Pulmonary artery endothelial cell (primary cell): ENCODE results near the gene SORBS1. TPM values are rescaled to one million over a fixed set of nuclear protein-coding genes. Genes with fewer than 3 reads are reported as not detected.
A peak's percentile ranks its signal among the peaks of the same experiment; 100 is the strongest.

Source experiments
- DNase-seq: peaks from one replicate; pipeline ENCODE4 v3.0.0-alpha.2; 2011; ENCODE audit warnings: low read depth, low spot score
- total RNA-seq: library from RNA; depleted of rRNA; stranded (reverse); fragments of >200 nt; gene quantifications from 2 replicates; pipeline ENCODE4 v1.2.3, GENCODE V29; 2014

Gene SORBS1
- total RNA-seq, 1 donor from 2014 or later, result 0.26 TPM

GRCh38 chr10:95414844-95415485 lies 146.2 kb downstream of the SORBS1 start:
- DNase-seq, result no peak

- DNase-seq, result no peak
These were observed 146.9 kb downstream of the SORBS1 start for GRCh38 chr10:95414016-95414830.

- DNase-seq, result no peak
These were observed 147.6 kb downstream of the SORBS1 start for GRCh38 chr10:95413588-95413987.

- DNase-seq, result no peak
These were observed 149.5 kb downstream of the SORBS1 start for GRCh38 chr10:95411635-95412034.

GRCh38 chr10:95408983-95409873 lies 151.9 kb downstream of the SORBS1 start:
- DNase-seq, result no peak

GRCh38 chr10:95408148-95408960 lies 152.8 kb downstream of the SORBS1 start:
- DNase-seq, result no peak

- no peak for DNase-seq
These were observed 153.6 kb downstream of the SORBS1 start for GRCh38 chr10:95407546-95407945.

- peak; percentile 5 for DNase-seq
These were observed 154.4 kb downstream of the SORBS1 start for GRCh38 chr10:95406651-95407280.

- no peak for DNase-seq
These were observed 155.5 kb downstream of the SORBS1 start for GRCh38 chr10:95405655-95406054.

- no peak for DNase-seq
These were observed 156.3 kb downstream of the SORBS1 start for GRCh38 chr10:95404864-95405263.

GRCh38 chr10:95404462-95404858 lies 156.7 kb downstream of the SORBS1 start:
- DNase-seq, result no peak

- DNase-seq, result no peak
These were observed 157.3 kb downstream of the SORBS1 start for GRCh38 chr10:95403700-95404461.

GRCh38 chr10:95401704-95402469 lies 159.3 kb downstream of the SORBS1 start:
- DNase-seq, result no peak

- no peak for DNase-seq
These were observed 160.4 kb downstream of the SORBS1 start for GRCh38 chr10:95400787-95401186.

GRCh38 chr10:95399183-95399582 lies 162.0 kb downstream of the SORBS1 start:
- DNase-seq, result no peak

GRCh38 chr10:95397747-95398146 lies 163.4 kb downstream of the SORBS1 start:
- no peak for DNase-seq

- no peak for DNase-seq
These were observed 165.2 kb downstream of the SORBS1 start for GRCh38 chr10:95395947-95396449.

- no peak for DNase-seq
These were observed 166.8 kb downstream of the SORBS1 start for GRCh38 chr10:95394161-95394880.
